MM.1S (cell line): Measurements from ENCODE around the gene C3orf20.

Source experiments
- DNase-seq: peaks from one replicate; pipeline ENCODE4 v3.0.0-alpha.2; 2015
- H2AFZ ChIP-seq: fragments of 300-600 bp; sonication (generic); 2 replicates; pipeline ENCODE4 v1.6.0; 2016; ENCODE audit warnings: antibody characterized with exemption, low read length
- H3F3A ChIP-seq: fragments of 300-600 bp; sonication (generic); 2 replicates; pipeline ENCODE4 v1.6.1; 2016; ENCODE audit warnings: mild to moderate bottlenecking, antibody characterized with exemption, low read length, moderate library complexity, mixed read lengths; ENCODE audit not compliant: insufficient read depth
- H3K27ac ChIP-seq: fragments of 300-600 bp; sonication (generic); 2 replicates; pipeline ENCODE4 v1.5.1; 2016; ENCODE audit warnings: mild to moderate bottlenecking, low read length
- H3K27me3 ChIP-seq: fragments of 300-600 bp; sonication (generic); replicated peaks from 2 replicates; pipeline ENCODE4 v1.6.0; 2016; ENCODE audit warnings: low read length; ENCODE audit not compliant: insufficient read depth
- H3K36me3 ChIP-seq: fragments of 300-600 bp; sonication (generic); replicated peaks from 2 replicates; pipeline ENCODE4 v1.6.1; 2016; ENCODE audit warnings: mild to moderate bottlenecking, low read length, mixed read lengths; ENCODE audit not compliant: insufficient read depth
- H3K4me1 ChIP-seq: fragments of 300-600 bp; sonication (generic); 2 replicates; pipeline ENCODE4 v1.6.1; 2016; ENCODE audit warnings: low read length, mixed read lengths
- H3K4me2 ChIP-seq: fragments of 300-600 bp; sonication (generic); 2 replicates; pipeline ENCODE4 v1.6.0; 2016; ENCODE audit warnings: low read depth, low read length
- H3K4me3 ChIP-seq: fragments of 300-600 bp; sonication (generic); 2 replicates; pipeline ENCODE4 v1.5.1; 2016; ENCODE audit warnings: low read length, mixed read lengths
- H3K79me2 ChIP-seq: fragments of 300-600 bp; sonication (generic); 2 replicates; pipeline ENCODE4 v1.6.1; 2016; ENCODE audit warnings: mixed run types, low read length, mixed read lengths
- H3K9ac ChIP-seq: fragments of 300-600 bp; sonication (generic); 2 replicates; pipeline ENCODE4 v1.6.1; 2016; ENCODE audit warnings: low read length, mixed read lengths
- H3K9me2 ChIP-seq: fragments of 300-600 bp; sonication (generic); replicated peaks from 2 replicates; pipeline ENCODE4 v1.6.1; 2016; ENCODE audit warnings: mild to moderate bottlenecking, low read length, mixed read lengths; ENCODE audit not compliant: insufficient read depth
- H3K9me3 ChIP-seq: fragments of 300-600 bp; sonication (generic); replicated peaks from 2 replicates; pipeline ENCODE4 v1.6.1; 2016; ENCODE audit warnings: mild to moderate bottlenecking, low read length, mixed read lengths; ENCODE audit not compliant: insufficient read depth
- H4K20me1 ChIP-seq: fragments of 300-600 bp; sonication (generic); 2 replicates; pipeline ENCODE4 v1.6.1; 2016; ENCODE audit warnings: mild to moderate bottlenecking, low read length, moderate library complexity, mixed read lengths; ENCODE audit not compliant: insufficient read depth
- EZH2 ChIP-seq: fragments of 300-600 bp; sonication (generic); optimal IDR thresholded peaks from 2 replicates; pipeline ENCODE3; 2017; ENCODE audit warnings: low read depth, mild to moderate bottlenecking, antibody characterized with exemption, low read length, mixed read lengths
- EZH2phosphoT487 ChIP-seq: fragments of 300-600 bp; sonication (generic); IDR thresholded peaks from 2 replicates; pipeline ENCODE4 v1.6.1; 2018; ENCODE audit warnings: antibody characterized with exemption, low read length
- TF ChIP-seq, protein P1 (sequence below): fragments of 300-600 bp; sonication (generic); IDR thresholded peaks from 2 replicates; pipeline ENCODE4 v1.5.1; 2016; ENCODE audit warnings: antibody characterized with exemption, low read length, mixed read lengths

Gene C3orf20

GRCh38 chr3:14803101-14803980 lies 128.4 kb downstream of the C3orf20 start:
- Histone ChIP-seq H3K27me3 (peaks cover 12% of the 10 kb centered on the region; the same call in 1 of the 2 replicates), H3K9me3 (no peaks in the 10 kb centered on the region), H3K4me1 (no peaks in the 10 kb centered on the region), H4K20me1 (no peaks in the 10 kb centered on the region), H3K27ac (no peak overlapping the region), H3K4me3 (no peak overlapping the region), H3K36me3 (no peaks in the 10 kb centered on the region), H3K4me2 (no peak overlapping the region), H3K9ac (no peak overlapping the region), H3K79me2 (no peaks in the 10 kb centered on the region), H3F3A (no peaks in the 10 kb centered on the region), H2AFZ (no peak overlapping the region), H3K9me2 (no peaks in the 10 kb centered on the region)
- DNase-seq = no peak
- TF ChIP-seq, protein P1, sequence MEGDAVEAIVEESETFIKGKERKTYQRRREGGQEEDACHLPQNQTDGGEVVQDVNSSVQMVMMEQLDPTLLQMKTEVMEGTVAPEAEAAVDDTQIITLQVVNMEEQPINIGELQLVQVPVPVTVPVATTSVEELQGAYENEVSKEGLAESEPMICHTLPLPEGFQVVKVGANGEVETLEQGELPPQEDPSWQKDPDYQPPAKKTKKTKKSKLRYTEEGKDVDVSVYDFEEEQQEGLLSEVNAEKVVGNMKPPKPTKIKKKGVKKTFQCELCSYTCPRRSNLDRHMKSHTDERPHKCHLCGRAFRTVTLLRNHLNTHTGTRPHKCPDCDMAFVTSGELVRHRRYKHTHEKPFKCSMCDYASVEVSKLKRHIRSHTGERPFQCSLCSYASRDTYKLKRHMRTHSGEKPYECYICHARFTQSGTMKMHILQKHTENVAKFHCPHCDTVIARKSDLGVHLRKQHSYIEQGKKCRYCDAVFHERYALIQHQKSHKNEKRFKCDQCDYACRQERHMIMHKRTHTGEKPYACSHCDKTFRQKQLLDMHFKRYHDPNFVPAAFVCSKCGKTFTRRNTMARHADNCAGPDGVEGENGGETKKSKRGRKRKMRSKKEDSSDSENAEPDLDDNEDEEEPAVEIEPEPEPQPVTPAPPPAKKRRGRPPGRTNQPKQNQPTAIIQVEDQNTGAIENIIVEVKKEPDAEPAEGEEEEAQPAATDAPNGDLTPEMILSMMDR = no peak
- TF ChIP-seq EZH2 (no peak), EZH2phosphoT487 (no peak)

DNA sequence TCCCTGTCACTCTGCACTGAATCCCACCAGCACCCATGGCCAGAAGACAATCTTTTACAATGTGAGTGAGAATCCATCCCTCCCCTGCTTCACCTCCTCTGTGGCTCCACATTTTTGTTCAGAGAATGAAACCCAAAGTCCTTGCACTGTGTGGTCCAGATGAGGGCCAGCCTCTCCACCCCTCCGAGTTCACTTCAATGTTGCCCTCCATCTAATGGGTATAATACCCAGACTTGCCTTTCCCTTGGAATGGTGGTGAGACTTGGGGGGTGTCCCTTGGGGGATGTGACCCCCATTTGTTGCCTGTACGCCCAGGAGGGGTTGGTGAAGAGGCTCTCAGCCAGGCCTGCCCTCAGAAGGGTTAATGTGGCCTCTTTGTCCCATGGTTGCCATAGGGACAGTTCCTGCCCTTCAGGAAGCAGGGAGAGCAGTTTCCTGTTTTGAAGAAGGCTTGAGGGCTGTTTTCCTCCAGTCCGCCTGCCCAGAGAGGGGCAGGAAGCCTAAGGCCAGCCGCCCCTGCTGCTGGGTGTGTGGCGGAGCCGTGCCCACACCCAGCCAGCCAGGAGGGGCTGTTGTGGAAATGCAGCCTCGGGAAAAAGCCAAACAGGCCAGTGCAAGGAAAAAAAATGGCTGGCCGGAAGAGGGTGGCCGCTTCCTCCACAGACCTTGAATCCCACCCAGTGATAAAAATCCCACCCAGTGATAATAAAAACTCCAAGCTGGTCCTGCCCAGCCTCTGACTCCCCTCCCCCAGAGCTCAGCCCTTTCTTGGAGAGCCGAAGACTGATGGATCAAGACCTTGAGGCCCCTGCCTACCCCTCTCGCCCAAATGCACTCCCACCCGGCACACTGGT lies 129.3 kb downstream of the C3orf20 start:
- Histone ChIP-seq H3K9ac (no peak overlapping the region), H3K4me1 (no peaks in the 10 kb centered on the region), H4K20me1 (no peaks in the 10 kb centered on the region), H3K4me3 (no peak overlapping the region), H3K9me2 (no peaks in the 10 kb centered on the region), H3K4me2 (no peak overlapping the region), H2AFZ (no peak overlapping the region), H3K36me3 (no peaks in the 10 kb centered on the region), H3K27me3 (peaks cover 16% of the 10 kb centered on the region; the same call in 1 of the 2 replicates), H3K27ac (no peak overlapping the region), H3K9me3 (no peaks in the 10 kb centered on the region), H3F3A (no peaks in the 10 kb centered on the region), H3K79me2 (no peaks in the 10 kb centered on the region)
- DNase-seq = no peak
- TF ChIP-seq EZH2 (no peak), EZH2phosphoT487 (no peak)
- TF ChIP-seq, protein P1 = no peak

DNA sequence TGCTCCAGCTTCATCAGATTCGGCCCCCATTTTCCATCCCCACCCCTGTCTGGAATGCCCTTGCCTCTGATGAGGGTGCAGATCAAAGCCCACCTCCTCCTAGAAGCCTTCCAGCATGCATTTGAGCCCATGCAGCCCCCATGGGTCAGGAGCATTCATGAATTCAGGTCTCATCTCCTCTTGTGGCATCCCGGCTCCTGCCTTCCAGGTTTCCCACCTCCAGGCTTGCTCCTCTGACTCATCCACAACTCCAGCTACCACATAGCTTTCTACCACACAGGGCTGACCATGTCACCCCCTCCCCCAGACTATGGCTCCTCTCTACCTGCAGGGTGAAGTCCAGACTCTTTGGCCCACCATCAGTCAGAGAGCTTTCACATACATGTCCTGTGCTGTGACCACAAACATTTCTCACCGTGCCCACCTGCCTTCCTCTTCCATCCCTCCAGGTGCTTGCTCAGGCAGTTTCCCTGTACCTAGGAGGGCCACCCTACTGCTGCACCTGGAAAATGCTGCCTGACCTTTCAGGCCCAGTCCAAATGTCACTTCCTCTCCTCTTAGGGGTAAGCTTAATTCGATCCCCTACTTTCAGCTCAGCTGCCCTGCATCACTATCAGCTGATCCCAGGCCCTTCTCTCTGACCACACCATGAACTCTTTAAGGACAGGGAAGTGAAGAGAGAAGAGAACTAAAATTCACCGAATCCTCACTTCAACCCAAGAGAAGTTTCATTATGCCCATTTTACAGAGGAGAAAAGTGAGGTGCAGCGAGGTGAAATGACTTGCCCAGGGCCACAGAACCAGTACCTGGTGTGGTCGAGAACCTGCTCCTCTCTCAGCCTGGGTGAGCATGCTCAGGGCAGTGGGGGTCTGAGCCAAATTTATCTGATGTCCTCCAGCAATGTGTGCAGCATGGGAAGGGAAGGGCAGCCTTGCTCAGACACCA lies 130.2 kb downstream of the C3orf20 start:
- no peaks in the 10 kb centered on the region for H4K20me1 ChIP-seq
- DNase-seq = no peak
- H3K36me3 ChIP-seq = no peaks in the 10 kb centered on the region
- H3K9ac ChIP-seq = no peak overlapping the region
- peaks cover 25% of the 10 kb centered on the region for H3K27me3 ChIP-seq
- no peaks in the 10 kb centered on the region for H3K9me2 ChIP-seq
- no peaks in the 10 kb centered on the region for H3F3A ChIP-seq
- TF ChIP-seq EZH2phosphoT487 (no peak), EZH2 (no peak)
- TF ChIP-seq, protein P1 = no peak
- no peaks in the 10 kb centered on the region for H3K4me1 ChIP-seq
- no peaks in the 10 kb centered on the region for H3K79me2 ChIP-seq
- no peak overlapping the region for H3K4me3 ChIP-seq
- no peak overlapping the region for H3K27ac ChIP-seq
- no peaks in the 10 kb centered on the region for H3K9me3 ChIP-seq
- no peak overlapping the region for H2AFZ ChIP-seq
- no peak overlapping the region for H3K4me2 ChIP-seq
